HepG2 (cell line): ENCODE data around the gene AK8. TPM values are rescaled to one million over a fixed set of nuclear protein-coding genes. Genes with fewer than 3 reads are reported as not detected.

ENCODE experiments used
- ATAC-seq: fragments of 200-7000 bp; cut with Tn5 transposase; 3 replicates; pipeline ENCODE4 v1.9.1; 2020; ENCODE audit warnings: mild to moderate bottlenecking, moderate library complexity
- BruUV-seq: library from RNA; stranded (reverse); fragments of 400-500 nt; replicated peaks from 2 replicates; lab custom pipeline; 2021; lab: Mats Ljungman, UMichigan
- CTCF ChIA-PET: fragments of 300-600 bp; formaldehyde crosslinking; extraction: SDS; loops from one replicate; lab custom pipeline; 2021; ENCODE audit warnings: low total read pairs, inconsistent platforms, low intra/inter-chr PET ratio; lab: Yijun Ruan, JAX
- POLR2A ChIA-PET: fragments of 350-600 bp; sonication (Branson Sonifier 250); formaldehyde crosslinking; loops from one replicate; lab custom pipeline; 2020; ENCODE audit warnings: antibody characterized with exemption, inconsistent platforms; lab: Yijun Ruan, JAX
- DNase-seq: peaks from one replicate; pipeline ENCODE4 v3.0.0-alpha.2; 2015; ENCODE audit warnings: low spot score
- FAIRE-seq: peaks from 3 replicates; lab custom pipeline; 2011; peaks lifted over from hg19 to GRCh38; lab: Jason Lieb, UNC
- H2AFZ ChIP-seq: one replicate; pipeline ENCODE4 v1.6.1; 2011; ENCODE audit warnings: low read length, inconsistent platforms
- H3K27ac ChIP-seq: fragments of 300-600 bp; 3 replicates; pipeline ENCODE4 v1.8.0; 2011; ENCODE audit warnings: mixed run types, mild to moderate bottlenecking, mixed read lengths, low read length, inconsistent platforms; ENCODE audit not compliant: insufficient read depth; ENCODE audit errors: extremely low read length
- H3K27me3 ChIP-seq, 2 experiments: fragments of 200-600 bp in 1 of 2; 2 replicates in 1 of 2; 3 replicates in 1 of 2; pipeline versions ENCODE4 v1.6.0 to v1.8.0; 2011; ENCODE audit warnings: low read length in 2 of 2, mild to moderate bottlenecking in 2 of 2, moderate library complexity in 2 of 2, inconsistent platforms in 1 of 2; ENCODE audit not compliant: insufficient read depth in 2 of 2, control insufficient read depth in 1 of 2
- H3K36me3 ChIP-seq, 2 experiments: fragments of 200-600 bp in 1 of 2; replicated peaks in 1 of 2; 2 replicates in 1 of 2; 3 replicates in 1 of 2; pipeline versions ENCODE4 v1.5.1 to v1.8.0; 2011; ENCODE audit warnings: low read length in 2 of 2, inconsistent platforms in 1 of 2; ENCODE audit not compliant: insufficient read depth in 2 of 2, control insufficient read depth in 1 of 2
- H3K4me1 ChIP-seq: 2 replicates; pipeline ENCODE4 v1.5.1; 2012; ENCODE audit warnings: low read length, inconsistent platforms; ENCODE audit not compliant: insufficient read depth
- H3K4me2 ChIP-seq: 2 replicates; pipeline ENCODE4 v1.6.0; 2011; ENCODE audit warnings: low read depth, low read length, inconsistent platforms
- H3K4me3 ChIP-seq, 3 experiments: fragments of 200-600 bp in 1 of 3; sonication (generic), shearing (Covaris generic) in 1 of 3; replicated peaks in 1 of 3; 2 replicates each; pipeline ENCODE4 v1.5.1; 2011 to 2016; ENCODE audit warnings: low read length in 3 of 3, inconsistent platforms in 2 of 3, low read depth in 2 of 3, mild to moderate bottlenecking in 2 of 3, control low read depth in 1 of 3, mixed read lengths in 1 of 3; ENCODE audit not compliant: insufficient read depth in 1 of 3
- H3K79me2 ChIP-seq: one replicate; pipeline ENCODE4 v1.6.1; 2011; ENCODE audit warnings: low read length, inconsistent platforms; ENCODE audit not compliant: insufficient read depth
- H3K9ac ChIP-seq: 2 replicates; pipeline ENCODE4 v1.6.0; 2011; ENCODE audit warnings: mild to moderate bottlenecking, low read depth, low read length, inconsistent platforms; ENCODE audit not compliant: insufficient read depth
- H3K9me3 ChIP-seq: 2 replicates; pipeline ENCODE4 v1.5.1; 2012; ENCODE audit warnings: mild to moderate bottlenecking, low read length
- H4K20me1 ChIP-seq: 2 replicates; pipeline ENCODE4 v1.6.0; 2011; ENCODE audit warnings: inconsistent platforms, mild to moderate bottlenecking, low read length, moderate library complexity; ENCODE audit not compliant: insufficient read depth
- MAFF ChIP-seq: IDR thresholded peaks from 2 replicates; pipeline ENCODE4 v1.6.1; 2011; ENCODE audit warnings: low read depth, low read length, improper control_type of control experiment
- NFYB ChIP-seq: sonication (generic); formaldehyde crosslinking; IDR thresholded peaks from 2 replicates; pipeline ENCODE4 v1.4.0; 2020; ENCODE audit warnings: missing genetic modification reagents
- RBM22 ChIP-seq: fragments of 200-400 bp; formaldehyde crosslinking; optimal IDR thresholded peaks from 2 replicates; pipeline ENCODE3; 2017; ENCODE audit warnings: mild to moderate bottlenecking, low read length, moderate library complexity
- SP1 ChIP-seq, 2 experiments: fragments of 450-650 bp in 1 of 2; sonication (generic) in 1 of 2; formaldehyde crosslinking in 1 of 2; IDR thresholded peaks; 2 replicates each; pipeline versions ENCODE4 v1.4.0 to v1.6.1; 2016 to 2020; ENCODE audit warnings: missing genetic modification reagents in 1 of 2
- ZFP90 ChIP-seq: sonication (generic); formaldehyde crosslinking; IDR thresholded peaks from 2 replicates; pipeline ENCODE4 v1.8.0; 2022; ENCODE audit warnings: missing genetic modification reagents, mild to moderate bottlenecking, inconsistent platforms, borderline replicate concordance
- ZNF263 ChIP-seq: sonication (generic); formaldehyde crosslinking; IDR thresholded peaks from 2 replicates; pipeline ENCODE4 v1.4.0; 2020; ENCODE audit warnings: missing genetic modification reagents
- ZNF468 ChIP-seq: sonication (generic); formaldehyde crosslinking; IDR thresholded peaks from 2 replicates; pipeline ENCODE4 v1.8.0; 2022; ENCODE audit warnings: mild to moderate bottlenecking, moderate library complexity, missing genetic modification reagents
- ZNF496 ChIP-seq: sonication (generic); formaldehyde crosslinking; IDR thresholded peaks from 2 replicates; pipeline ENCODE4 v1.8.1; 2023; ENCODE audit warnings: mild to moderate bottlenecking, moderate library complexity, missing genetic modification reagents; ENCODE audit not compliant: insufficient replicate concordance
- ZNF605 ChIP-seq: sonication (generic); formaldehyde crosslinking; IDR thresholded peaks from 2 replicates; pipeline ENCODE4 v1.8.0; 2022; ENCODE audit warnings: mild to moderate bottlenecking, missing genetic modification reagents
- WGBS: methylation state at CpG from one replicate; pipeline ENCODE4 v1.1.6; 2017; ENCODE audit warnings: low lambda C conversion rate; 5-methylcytosine and 5-hydroxymethylcytosine counted together
- in situ Hi-C: cut with HindIII; loops from 2 replicates; pipeline ENCODE4 v1.10.0; 2017; ENCODE audit warnings: low pct_unique_long_range_greater_than_20kb; ENCODE audit not compliant: extremely low pct_ligation_motif_present
- intact Hi-C: fragments of 100-400 bp; cut with micrococcal nuclease; formaldehyde crosslinking; loops from one replicate; pipeline ENCODE4 v1.10.0; 2022; ENCODE audit not compliant: unreplicated experiment
- polyA plus RNA-seq, 8 experiments: library from polyadenylated mRNA; depleted of rRNA in 3 of 8; stranded (reverse) in 7 of 8; unstranded in 1 of 8; fragments of >200 nt; fragmentation: Illumina TruSeq in 4 of 8; extraction: Trizol in 4 of 8; gene quantifications; 2 replicates each; pipeline versions ENCODE4 v1.2.1 to v1.2.3, GENCODE V29; 2011 to 2016; ENCODE audit warnings: low read depth in 4 of 8, missing spikeins in 1 of 8, mixed read lengths in 1 of 8; ENCODE audit not compliant: insufficient read depth in 1 of 8
- total RNA-seq, 5 experiments: library from RNA; depleted of rRNA; stranded (reverse); fragments of >200 nt; fragmentation: Illumina TruSeq; extraction: Trizol; gene quantifications; 2 replicates each; pipeline ENCODE4 v1.2.3, GENCODE V29; 2016; ENCODE audit warnings: low read depth in 1 of 5
- TF ChIP-seq, protein P1 (sequence below): sonication (generic); formaldehyde crosslinking; IDR thresholded peaks from 2 replicates; pipeline ENCODE4 v1.4.0; 2020; ENCODE audit warnings: missing genetic modification reagents
- TF ChIP-seq, protein P2 (sequence below): sonication (generic); formaldehyde crosslinking; IDR thresholded peaks from 2 replicates; pipeline ENCODE4 v1.4.0; 2020; ENCODE audit warnings: missing genetic modification reagents
- TF ChIP-seq, protein P3 (sequence below): sonication (generic); formaldehyde crosslinking; IDR thresholded peaks from 2 replicates; pipeline ENCODE4 v1.5.1; 2020; ENCODE audit warnings: mild to moderate bottlenecking, missing genetic modification reagents, borderline replicate concordance
- TF ChIP-seq, protein P4 (sequence below): sonication (generic); formaldehyde crosslinking; conservative IDR thresholded peaks from 2 replicates; pipeline ENCODE4 v1.4.0; 2020; ENCODE audit warnings: missing genetic modification reagents
- TF ChIP-seq, protein P5 (sequence below): sonication (generic); formaldehyde crosslinking; IDR thresholded peaks from 2 replicates; pipeline ENCODE4 v1.4.0; 2020; ENCODE audit warnings: missing genetic modification reagents; ENCODE audit errors: not compliant biosample characterization

AK8 gene
- total and polyA plus RNA-seq, 2 of the 13 experiments (the other 11 are each of a cell fraction or from before 2014, with no cell fraction given), result 0.11 TPM; not detected in 1

DNA sequence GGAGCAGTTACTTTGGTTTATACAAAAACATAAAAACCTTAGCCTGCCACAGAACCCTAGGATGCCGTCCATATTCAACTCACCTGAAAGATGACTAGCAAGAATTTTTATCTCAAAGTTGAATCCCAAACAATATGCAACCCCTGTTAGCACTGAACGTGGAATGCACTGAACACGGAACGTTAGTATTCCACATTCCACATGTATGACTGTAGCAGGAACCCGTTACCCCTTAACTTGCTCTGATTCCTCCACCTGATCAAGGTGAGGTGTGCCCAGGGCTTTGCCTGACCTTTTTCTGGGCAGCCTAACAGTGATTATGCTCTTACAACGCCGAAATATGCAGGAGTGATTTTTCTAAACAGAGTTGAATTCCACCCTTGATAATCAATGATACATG lies 43.7 kb downstream of the AK8 start:
- ChIA-PET POLR2A (no interaction called here), CTCF (no interaction called here)
- no peak for ATAC-seq
- DNase-seq, result no peak
- no peak overlapping the region for H3K4me2 ChIP-seq
- H3K9ac ChIP-seq, result no peak overlapping the region
- H3K79me2 ChIP-seq, result no peaks in the 10 kb centered on the region
- H3K36me3 ChIP-seq, result no peaks in the 10 kb centered on the region
- no peaks in the 10 kb centered on the region for H3K9me3 ChIP-seq
- FAIRE-seq, result no peak
- intact Hi-C loops (no loop called here), in situ Hi-C loops (no loop called here)
- no TSS peak for BruUV-seq
- no peaks in the 10 kb centered on the region for H4K20me1 ChIP-seq
- peaks cover 0 to 6% of the 10 kb centered on the region in 2 experiments; a peak in 3 of 5 replicates for H3K27me3 ChIP-seq
- no peak overlapping the region for H2AFZ ChIP-seq
- 20% methylated on average over 7 of the region's 7 CpGs for WGBS
- no peak overlapping the region for H3K27ac ChIP-seq
- H3K4me1 ChIP-seq, result 0 out of 2 replicates have a peak, but pooled peaks cover 2% of the 10 kb centered on the region
- no peak overlapping the region for H3K4me3 ChIP-seq
- TF ChIP-seq, protein P1, sequence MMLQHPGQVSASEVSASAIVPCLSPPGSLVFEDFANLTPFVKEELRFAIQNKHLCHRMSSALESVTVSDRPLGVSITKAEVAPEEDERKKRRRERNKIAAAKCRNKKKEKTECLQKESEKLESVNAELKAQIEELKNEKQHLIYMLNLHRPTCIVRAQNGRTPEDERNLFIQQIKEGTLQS (CRISPR knock-in tag), result no peak
- no peak for TF ChIP-seq SP1 (IDR thresholded peaks at IDR 0.05)
- TF ChIP-seq SP1 (CRISPR knock-in tag; IDR thresholded peaks at IDR 0.05), result no peak
- TF ChIP-seq ZFP90 (CRISPR knock-in tag), result no peak
- TF ChIP-seq, protein P2, sequence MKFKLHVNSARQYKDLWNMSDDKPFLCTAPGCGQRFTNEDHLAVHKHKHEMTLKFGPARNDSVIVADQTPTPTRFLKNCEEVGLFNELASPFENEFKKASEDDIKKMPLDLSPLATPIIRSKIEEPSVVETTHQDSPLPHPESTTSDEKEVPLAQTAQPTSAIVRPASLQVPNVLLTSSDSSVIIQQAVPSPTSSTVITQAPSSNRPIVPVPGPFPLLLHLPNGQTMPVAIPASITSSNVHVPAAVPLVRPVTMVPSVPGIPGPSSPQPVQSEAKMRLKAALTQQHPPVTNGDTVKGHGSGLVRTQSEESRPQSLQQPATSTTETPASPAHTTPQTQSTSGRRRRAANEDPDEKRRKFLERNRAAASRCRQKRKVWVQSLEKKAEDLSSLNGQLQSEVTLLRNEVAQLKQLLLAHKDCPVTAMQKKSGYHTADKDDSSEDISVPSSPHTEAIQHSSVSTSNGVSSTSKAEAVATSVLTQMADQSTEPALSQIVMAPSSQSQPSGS (CRISPR knock-in tag), result no peak
- TF ChIP-seq, protein P3, sequence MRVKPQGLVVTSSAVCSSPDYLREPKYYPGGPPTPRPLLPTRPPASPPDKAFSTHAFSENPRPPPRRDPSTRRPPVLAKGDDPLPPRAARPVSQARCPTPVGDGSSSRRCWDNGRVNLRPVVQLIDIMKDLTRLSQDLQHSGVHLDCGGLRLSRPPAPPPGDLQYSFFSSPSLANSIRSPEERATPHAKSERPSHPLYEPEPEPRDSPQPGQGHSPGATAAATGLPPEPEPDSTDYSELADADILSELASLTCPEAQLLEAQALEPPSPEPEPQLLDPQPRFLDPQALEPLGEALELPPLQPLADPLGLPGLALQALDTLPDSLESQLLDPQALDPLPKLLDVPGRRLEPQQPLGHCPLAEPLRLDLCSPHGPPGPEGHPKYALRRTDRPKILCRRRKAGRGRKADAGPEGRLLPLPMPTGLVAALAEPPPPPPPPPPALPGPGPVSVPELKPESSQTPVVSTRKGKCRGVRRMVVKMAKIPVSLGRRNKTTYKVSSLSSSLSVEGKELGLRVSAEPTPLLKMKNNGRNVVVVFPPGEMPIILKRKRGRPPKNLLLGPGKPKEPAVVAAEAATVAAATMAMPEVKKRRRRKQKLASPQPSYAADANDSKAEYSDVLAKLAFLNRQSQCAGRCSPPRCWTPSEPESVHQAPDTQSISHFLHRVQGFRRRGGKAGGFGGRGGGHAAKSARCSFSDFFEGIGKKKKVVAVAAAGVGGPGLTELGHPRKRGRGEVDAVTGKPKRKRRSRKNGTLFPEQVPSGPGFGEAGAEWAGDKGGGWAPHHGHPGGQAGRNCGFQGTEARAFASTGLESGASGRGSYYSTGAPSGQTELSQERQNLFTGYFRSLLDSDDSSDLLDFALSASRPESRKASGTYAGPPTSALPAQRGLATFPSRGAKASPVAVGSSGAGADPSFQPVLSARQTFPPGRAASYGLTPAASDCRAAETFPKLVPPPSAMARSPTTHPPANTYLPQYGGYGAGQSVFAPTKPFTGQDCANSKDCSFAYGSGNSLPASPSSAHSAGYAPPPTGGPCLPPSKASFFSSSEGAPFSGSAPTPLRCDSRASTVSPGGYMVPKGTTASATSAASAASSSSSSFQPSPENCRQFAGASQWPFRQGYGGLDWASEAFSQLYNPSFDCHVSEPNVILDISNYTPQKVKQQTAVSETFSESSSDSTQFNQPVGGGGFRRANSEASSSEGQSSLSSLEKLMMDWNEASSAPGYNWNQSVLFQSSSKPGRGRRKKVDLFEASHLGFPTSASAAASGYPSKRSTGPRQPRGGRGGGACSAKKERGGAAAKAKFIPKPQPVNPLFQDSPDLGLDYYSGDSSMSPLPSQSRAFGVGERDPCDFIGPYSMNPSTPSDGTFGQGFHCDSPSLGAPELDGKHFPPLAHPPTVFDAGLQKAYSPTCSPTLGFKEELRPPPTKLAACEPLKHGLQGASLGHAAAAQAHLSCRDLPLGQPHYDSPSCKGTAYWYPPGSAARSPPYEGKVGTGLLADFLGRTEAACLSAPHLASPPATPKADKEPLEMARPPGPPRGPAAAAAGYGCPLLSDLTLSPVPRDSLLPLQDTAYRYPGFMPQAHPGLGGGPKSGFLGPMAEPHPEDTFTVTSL (CRISPR knock-in tag), result no peak
- TF ChIP-seq, protein P4, sequence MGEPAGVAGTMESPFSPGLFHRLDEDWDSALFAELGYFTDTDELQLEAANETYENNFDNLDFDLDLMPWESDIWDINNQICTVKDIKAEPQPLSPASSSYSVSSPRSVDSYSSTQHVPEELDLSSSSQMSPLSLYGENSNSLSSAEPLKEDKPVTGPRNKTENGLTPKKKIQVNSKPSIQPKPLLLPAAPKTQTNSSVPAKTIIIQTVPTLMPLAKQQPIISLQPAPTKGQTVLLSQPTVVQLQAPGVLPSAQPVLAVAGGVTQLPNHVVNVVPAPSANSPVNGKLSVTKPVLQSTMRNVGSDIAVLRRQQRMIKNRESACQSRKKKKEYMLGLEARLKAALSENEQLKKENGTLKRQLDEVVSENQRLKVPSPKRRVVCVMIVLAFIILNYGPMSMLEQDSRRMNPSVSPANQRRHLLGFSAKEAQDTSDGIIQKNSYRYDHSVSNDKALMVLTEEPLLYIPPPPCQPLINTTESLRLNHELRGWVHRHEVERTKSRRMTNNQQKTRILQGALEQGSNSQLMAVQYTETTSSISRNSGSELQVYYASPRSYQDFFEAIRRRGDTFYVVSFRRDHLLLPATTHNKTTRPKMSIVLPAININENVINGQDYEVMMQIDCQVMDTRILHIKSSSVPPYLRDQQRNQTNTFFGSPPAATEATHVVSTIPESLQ (CRISPR knock-in tag), result no peak
- TF ChIP-seq, protein P5, sequence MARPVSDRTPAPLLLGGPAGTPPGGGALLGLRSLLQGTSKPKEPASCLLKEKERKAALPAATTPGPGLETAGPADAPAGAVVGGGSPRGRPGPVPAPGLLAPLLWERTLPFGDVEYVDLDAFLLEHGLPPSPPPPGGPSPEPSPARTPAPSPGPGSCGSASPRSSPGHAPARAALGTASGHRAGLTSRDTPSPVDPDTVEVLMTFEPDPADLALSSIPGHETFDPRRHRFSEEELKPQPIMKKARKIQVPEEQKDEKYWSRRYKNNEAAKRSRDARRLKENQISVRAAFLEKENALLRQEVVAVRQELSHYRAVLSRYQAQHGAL (CRISPR knock-in tag), result no peak
- TF ChIP-seq NFYB (CRISPR knock-in tag), result no peak
- no peak for TF ChIP-seq ZNF263 (CRISPR knock-in tag)
- no peak for TF ChIP-seq ZNF605 (CRISPR knock-in tag)
- TF ChIP-seq ZNF496 (CRISPR knock-in tag), result no peak
- TF ChIP-seq MAFF, result no peak
- TF ChIP-seq RBM22, result no peak
- TF ChIP-seq ZNF468 (CRISPR knock-in tag), result no peak
